HG03520 (cell line): ENCODE data around the gene ATP6AP2.
A peak's percentile ranks its signal among the peaks of the same experiment; 100 is the strongest.

Experiments
- ATAC-seq: cut with Tn5 transposase; IDR thresholded peaks from one replicate; pipeline ENCODE4 v1.9.1; 2021; ENCODE audit warnings: mild to moderate bottlenecking, moderate library complexity; ENCODE audit not compliant: unreplicated experiment

The ATP6AP2 gene

DNA sequence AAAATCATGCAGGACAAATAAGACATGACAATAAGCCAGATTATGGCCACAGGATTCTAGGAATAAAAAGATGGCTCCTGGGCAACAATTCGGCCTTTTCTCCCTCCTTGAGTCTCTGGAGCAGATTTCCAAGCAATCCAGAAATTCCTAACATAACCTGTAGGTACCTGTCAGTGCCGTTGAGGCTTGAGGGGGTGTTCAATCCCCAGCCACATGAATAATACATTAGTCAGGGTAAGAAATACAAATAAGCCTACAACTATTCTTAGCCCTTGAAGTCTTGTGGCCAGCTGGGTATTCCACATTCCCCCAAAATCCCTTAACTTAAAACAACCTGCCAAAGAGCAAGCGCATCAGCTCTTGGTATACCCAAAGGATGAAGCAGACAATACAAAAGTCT lies 56.9 kb downstream of the ATP6AP2 start:
- no peak for ATAC-seq

DNA sequence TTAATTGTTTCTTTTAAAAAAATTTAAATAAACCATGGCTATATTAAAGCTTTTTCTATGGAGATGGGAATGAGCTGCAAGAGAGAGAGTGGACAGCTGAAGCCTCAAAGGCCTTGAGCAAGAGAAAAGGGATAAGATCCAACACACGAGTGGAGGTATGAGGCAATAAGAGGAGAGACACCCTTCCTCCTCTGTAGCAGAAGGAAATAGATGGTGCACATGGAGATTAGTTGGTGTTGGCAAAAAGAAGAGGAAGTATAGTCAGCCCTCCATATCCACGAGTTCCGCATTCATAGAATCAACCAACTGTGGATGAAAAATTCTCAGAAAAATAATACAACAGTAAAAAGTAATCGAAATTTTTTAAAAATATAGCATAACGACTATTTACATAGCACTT lies 63.4 kb downstream of the ATP6AP2 start:
- no peak for ATAC-seq

DNA sequence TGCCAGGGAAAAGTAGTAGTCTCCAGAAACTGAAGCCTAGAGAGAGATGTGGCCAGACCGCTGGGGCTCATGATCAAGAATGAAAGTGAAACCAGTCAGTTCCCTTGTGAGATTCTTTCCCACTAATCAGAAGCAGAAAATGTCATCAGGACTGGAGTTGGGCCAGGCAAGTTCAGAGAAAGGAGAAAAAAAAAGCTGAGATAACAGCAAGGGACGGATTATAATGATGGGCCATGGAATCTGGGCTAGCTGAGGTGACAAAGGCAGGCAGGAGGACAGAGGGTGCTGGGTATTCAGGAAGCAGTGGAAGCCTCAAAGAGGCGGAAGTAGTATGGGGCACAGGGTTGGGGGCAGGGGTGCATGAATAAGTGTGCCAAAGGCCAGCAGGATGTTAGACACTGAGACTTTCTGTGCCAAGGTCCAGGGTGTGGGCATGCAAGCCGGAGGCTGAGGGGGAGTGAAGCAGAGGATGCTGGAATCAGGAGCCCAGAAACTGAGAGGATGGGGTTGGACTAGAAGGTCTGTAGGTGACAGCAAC lies 64.1 kb downstream of the ATP6AP2 start:
- ATAC-seq = no peak

DNA sequence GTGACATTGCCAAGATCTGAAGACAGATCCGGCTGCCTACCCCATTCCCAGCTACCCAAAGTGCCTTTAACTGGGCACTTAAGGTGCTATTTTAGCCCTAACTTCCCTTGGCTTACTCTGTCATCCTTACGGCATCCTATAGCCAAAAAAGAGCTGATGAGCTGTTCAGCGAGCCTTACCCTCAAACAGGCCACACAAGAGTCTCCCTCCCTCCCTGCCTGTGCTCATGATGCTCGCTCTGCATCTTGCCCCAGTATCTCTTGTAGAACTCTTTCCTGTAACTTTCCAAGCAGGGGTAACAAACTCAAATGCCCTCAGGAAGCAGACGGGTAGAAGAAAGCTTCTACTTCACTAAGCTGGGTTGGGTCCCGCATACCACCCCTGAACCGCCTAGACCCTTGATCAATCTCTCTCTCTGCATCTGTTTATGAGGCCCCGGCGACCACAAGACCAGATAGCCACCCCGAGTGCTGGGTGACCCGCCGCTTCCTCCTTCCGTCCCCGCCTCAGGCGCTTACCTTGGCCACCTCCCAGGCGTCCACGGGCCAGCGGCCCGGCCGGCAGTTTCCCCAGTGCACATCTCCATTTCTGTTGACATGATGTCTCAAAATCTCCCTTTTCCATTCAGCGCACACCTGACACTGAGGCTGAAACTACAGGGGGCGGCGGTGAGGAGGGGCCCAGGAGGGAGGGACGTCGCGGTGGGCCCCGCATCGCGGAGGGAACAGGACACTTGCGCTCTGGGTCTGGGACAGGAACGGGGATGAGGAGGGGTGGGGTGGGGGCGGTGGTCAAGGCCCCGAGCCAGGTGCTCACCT lies 65.9 kb downstream of the ATP6AP2 start:
- ATAC-seq = peak; percentile 15

DNA sequence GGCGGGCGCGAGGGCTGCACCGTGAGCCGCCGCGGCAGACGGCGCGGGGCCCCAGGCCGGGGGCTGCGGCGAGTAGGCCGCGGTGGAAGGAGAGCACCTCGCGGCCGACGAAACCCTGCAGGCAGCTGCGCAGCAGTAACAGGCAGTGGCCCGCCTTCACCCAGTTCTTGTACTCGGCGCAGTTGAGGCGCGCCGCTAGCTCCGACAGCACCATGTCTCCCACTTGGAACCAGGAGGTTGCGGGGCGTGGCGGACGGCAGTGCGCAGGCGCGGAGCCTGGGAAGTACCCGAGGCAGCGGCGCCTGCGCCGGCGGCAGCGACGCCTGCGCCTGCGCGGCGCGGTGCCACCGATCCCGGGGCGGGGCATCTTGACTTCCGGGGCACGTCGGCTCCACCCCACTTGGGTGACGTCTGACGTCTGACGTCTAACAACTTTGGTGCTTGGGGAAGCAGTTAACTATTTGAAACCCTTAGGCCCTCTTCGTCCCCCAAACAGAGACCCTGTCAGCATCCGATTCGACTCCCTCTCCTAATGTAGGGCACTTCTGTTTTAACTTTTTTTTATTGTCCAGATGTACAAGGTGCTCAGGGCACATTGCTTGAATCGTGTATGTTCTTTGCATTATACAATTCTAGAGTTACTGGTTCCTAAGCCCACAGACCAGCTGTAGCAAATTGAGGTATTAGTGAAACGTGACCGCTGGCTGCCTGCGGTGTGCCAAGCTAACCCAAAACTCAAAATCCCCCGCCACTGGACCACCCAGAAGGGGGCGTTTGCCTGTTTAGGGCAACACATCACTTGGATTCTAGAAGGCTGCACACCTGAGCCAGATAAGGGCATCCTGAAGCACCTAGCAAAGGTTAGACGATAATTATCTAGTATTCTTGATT lies 66.8 kb downstream of the ATP6AP2 start, which contains the start of gene CXorf38:
Gene CXorf38 (minus strand): TSS at position 255 of the 891 bp plus-strand sequence. CDS start 41 bp downstream, at position 214.
- ATAC-seq = peak; percentile 74

DNA sequence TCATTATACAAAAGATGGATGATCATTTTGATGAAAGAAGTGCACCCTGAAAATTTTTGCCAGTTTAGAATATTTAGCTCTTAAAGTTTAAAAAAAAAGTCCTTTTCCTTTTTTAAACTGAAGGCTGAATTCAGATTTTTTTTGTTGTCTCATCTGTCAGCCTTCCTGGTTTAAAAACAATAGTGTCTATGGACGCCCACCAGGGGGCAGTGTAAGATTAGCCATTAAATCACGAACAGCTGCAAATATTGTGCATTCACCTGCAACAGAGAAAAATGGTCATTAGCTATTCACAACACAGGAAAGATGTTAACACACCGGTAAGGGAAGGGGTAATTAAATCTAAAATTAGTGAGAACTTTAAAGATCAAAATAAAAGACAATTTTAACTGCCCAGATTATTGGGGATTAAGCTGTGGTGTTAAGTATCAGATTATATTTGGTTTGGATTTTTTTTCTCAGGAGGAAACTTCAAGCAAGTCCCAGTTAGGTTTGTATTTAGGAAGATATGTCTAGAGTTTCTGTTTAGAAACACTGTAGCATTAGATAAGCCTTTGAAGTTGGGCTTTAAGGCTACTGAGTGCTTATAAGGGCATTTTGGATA lies 71.0 kb downstream of the ATP6AP2 start:
- no peak for ATAC-seq

DNA sequence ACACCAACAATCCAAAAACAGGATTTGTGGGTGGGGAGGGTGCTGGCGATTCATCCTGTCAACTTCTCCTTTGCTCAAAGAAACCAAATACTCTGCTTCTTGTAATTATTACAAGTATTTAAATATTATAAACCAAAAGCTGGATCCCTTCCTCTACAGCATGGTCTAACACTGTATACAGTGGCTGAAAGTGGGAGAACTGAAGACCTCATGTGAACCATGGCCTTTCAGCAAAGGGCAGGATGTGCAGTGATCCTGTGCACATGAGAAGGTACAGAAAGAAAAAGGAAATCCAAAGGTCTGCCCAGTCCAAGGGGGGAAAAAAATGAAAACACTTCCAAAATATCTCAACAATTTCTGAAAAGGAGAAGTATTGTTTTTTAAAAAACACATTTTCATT lies 71.9 kb downstream of the ATP6AP2 start:
- no peak for ATAC-seq

DNA sequence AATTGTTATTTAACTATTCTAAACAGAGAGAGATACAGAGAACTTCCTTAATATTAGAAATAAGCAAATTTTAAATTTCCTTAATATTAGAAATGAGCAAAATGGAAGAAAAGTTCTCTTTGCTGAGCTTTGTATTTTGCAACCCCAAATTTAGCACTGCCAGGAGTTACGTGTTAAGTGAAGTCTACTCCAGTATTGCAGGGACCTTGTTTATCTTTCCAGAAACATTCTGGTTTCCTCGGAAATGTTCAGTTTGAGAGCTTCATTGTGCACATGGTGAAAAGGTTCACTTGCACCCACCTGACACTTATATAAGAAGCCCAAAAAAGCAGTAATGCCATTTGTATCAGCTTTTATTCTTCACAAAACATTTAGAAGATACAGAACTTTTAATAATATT lies 72.8 kb downstream of the ATP6AP2 start:
- no peak for ATAC-seq
